Activated CD8-positive, alpha-beta memory T cell treated with anti-CD3 and anti-CD28 coated beads, Interleukin-2, amount 50 U/mL, for 24 hours (primary cell): ENCODE data around the gene KCNK4.
"Not testable (repeated sequence)": the region's sequence is repeated elsewhere in the genome, so short reads cannot be mapped to it uniquely, and the experiment has no call there.

Source experiments
- DNase-seq: peaks from one replicate; pipeline ENCODE4 v3.0.0-alpha.2; 2020; ENCODE audit errors: extremely low read depth

Gene KCNK4

GRCh38 chr11:64291262-64291751, at the start of gene KCNK4:
TSS of gene KCNK4 (plus strand) at chr11:64291302. CDS start at chr11:64293019, 1,717 bp downstream.
- DNase-seq: no peak

GRCh38 chr11:64241491-64242374, 49.4 kb upstream of the KCNK4 start:
- no peak for DNase-seq

DNA sequence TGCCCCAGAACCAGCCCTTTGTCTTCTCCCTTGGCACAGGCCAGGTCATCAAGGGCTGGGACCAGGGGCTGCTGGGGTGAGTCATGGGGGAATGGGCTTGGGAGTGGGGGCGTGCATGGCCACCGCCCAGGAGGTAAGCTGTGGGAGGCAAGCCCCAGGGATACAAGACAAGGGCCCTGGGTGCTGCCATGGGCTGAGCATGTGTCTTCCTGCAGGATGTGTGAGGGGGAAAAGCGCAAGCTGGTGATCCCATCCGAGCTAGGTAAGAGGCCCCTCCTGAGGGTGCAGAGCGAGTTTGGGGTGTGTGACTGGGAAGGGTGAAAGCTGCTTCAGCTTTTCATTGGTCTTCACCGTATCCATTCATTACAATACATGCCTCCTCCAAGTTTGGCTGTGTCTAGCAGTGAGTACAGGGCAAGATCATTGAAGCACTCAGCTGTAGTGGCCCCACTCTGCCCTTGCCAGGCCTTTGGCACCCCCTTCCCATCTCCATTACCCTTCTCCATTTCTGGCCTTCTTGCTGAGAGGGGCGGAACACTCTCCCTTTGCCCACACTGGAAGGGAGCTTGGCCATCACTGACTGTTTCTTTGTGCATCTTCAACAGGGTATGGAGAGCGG, 47.8 kb upstream of the KCNK4 start:
- DNase-seq: no peak

DNA sequence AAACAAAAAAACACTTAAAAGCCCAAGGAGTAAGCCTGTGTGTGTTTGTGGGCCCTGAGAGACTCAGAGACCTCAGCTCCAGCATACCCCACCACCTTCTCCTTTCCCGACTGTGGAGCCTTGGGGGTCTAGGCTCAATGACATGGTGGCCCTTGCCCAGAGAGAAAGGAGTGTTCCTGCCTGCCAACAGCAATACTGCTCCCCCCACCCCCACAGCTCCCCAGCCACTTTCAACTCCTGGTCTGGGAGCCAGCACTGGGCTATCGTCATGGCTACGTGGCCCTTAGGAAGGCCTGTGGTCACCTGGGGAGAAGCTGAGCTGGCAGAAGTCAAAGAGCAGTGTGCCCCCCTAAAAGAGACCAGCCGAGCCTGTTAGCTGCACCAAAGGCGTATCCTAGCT, 47.0 kb upstream of the KCNK4 start:
- DNase-seq: no peak

GRCh38 chr11:64244966-64245365, 46.1 kb upstream of the KCNK4 start:
- DNase-seq: no peak

DNA sequence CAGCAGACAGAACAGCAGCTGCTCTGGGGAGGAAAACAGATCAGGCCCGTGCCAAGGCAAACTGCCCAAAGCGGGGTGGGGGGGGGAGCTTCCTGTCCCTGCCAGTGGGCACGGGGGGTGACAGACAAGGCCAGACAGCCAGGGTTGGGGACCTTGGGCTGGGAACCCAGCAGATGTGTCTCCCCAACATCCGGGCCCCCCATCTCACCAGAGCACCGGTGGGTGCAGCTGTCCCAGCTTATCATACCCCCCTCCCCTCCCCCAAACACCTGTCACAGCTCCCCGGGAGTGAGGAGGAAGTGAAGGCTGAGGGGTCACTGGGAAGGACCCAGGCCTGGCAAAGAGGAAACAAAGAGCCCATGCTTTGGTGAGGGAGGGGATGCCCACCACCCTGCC, 45.7 kb upstream of the KCNK4 start:
- no peak for DNase-seq

DNA sequence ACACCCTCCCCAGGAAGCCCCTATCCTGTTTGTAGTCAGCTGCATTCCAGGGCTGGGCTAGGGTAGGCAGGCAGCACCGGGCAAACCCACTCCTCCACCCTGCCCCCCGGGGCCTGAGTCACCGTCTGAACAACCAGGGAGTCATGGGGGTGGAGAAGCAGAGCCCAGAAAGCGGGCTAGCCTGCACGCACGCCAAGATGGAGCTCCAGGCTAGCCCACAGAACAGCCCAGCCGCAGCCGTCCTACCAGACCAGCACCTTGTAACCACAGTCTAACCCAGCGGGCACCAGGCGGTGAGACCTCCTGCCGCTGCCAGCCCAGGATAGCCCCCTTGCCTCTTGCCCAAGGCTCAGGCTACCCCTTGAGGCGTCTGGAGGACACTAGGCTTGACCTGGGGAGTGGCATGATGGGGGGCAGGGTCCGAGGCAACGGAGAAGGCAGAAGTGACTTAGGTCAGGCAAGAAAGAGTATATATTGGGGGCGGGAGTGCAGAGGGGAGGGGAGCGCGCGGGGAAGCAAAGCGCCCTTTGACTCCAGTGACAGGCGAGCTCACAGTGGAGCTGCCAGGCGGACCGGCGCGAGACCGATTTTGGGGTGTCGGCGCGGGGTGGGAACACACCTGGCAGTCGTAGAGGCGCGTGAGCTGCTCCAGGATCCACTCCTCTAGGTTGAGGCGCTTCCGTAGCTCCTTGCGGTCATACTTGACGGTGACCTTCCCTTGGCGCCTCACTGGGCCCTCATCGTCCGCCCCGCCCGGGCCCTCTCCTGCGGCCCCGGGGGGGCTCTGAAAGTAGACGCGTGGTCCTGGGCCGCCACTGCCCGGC, 45.1 kb upstream of the KCNK4 start:
- no peak for DNase-seq

- DNase-seq: not testable (repeated sequence)
Observed at GRCh38 chr11:64246621-64246870, 44.6 kb upstream of the KCNK4 start.

- DNase-seq: no peak
Observed at GRCh38 chr11:64246871-64247728, 44.0 kb upstream of the KCNK4 start, which contains the start of gene PPP1R14B. TSS of gene PPP1R14B (minus strand) at chr11:64246943. CDS start at chr11:64246673, 270 bp downstream.

- no peak for DNase-seq
Observed at GRCh38 chr11:64247729-64248531, 43.2 kb upstream of the KCNK4 start.

- no peak for DNase-seq
Observed at GRCh38 chr11:64248578-64248977, 42.5 kb upstream of the KCNK4 start.

GRCh38 chr11:64249038-64249437, 42.1 kb upstream of the KCNK4 start:
- no peak for DNase-seq

- no peak for DNase-seq
Observed at GRCh38 chr11:64249563-64250414, 41.3 kb upstream of the KCNK4 start.

DNA sequence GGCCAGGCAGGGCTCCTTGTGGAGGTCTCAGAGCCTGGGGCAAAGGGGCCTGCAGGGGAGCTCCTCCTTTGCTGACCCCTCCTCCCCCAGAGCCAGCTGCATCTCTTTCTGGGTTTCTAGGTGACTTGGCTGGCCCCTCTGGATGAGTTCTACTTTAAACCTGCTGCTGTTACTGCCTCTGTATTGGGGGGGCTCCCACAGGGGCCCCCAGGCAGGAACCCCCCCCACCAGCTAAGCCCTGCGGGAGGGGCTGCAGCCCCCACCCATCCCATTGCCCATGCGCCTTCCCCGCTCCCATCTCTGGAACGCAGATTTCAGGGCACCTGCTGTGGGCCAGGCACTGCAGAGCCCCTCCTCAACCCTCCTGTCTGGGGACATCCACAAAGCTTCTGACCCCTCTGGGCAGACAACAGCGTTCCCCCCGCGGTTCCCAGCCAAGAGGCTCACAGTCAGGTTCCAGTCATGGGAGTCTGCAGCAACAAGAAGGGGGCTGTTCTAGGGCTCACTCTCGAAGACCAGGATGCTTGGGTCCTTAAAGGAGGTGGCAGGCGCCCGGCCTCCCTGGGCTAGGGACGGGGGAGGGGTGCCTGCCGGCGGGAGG, 40.6 kb upstream of the KCNK4 start:
- DNase-seq: no peak

DNA sequence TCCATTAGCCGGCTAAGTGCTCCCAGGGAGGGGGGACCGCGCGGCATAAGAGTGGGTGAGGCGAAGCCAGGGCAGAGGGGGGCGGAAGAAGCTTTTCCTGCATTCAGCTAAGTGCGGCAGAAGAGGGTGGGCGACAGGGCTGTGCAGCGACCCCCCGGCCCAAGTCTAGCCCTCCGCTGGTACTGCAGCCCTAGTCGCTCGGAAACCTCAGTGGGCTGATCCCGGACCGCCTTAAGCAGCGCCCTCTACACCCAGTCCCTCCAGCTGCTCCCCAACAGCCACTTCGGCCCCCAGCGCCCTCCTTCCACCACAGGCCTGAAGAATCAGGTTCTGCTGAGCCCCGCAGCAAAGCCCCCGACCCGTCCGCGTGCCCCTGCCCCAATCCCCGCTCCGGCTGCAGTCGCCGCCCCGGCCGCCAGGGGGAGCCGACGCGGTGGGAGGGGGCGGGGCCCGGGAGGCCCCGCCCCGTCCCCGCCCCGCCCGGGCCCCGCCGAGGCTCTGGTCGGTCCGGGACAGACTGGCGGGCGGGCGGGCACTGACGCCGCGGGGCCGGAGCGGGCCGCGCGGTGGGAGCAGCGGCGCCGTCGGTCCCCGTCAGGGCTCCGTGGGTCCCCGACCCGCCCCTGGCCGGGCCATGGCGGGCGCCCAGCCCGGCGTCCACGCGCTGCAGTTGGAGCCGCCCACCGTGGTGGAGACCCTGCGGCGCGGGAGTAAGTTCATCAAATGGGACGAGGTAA, 39.9 kb upstream of the KCNK4 start, which contains the start of gene PLCB3:
Gene PLCB3, plus strand, starts transcription at position 515 of the 737 bp plus-strand sequence. Its CDS starts 120 bp downstream, at position 635.
- DNase-seq: no peak

DNA sequence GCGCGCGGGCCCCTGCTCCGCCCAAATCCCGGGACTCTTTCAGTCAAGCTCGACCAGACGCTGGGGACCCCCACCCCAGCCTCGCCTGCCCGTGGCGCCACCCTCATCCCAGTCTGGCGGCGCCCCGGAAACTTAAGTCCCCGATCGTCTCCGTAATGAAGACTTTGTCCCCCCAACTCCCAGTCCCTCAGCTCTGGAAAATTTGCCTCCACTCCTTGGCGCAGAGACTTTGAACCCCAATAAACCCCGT, 39.4 kb upstream of the KCNK4 start:
- no peak for DNase-seq

DNA sequence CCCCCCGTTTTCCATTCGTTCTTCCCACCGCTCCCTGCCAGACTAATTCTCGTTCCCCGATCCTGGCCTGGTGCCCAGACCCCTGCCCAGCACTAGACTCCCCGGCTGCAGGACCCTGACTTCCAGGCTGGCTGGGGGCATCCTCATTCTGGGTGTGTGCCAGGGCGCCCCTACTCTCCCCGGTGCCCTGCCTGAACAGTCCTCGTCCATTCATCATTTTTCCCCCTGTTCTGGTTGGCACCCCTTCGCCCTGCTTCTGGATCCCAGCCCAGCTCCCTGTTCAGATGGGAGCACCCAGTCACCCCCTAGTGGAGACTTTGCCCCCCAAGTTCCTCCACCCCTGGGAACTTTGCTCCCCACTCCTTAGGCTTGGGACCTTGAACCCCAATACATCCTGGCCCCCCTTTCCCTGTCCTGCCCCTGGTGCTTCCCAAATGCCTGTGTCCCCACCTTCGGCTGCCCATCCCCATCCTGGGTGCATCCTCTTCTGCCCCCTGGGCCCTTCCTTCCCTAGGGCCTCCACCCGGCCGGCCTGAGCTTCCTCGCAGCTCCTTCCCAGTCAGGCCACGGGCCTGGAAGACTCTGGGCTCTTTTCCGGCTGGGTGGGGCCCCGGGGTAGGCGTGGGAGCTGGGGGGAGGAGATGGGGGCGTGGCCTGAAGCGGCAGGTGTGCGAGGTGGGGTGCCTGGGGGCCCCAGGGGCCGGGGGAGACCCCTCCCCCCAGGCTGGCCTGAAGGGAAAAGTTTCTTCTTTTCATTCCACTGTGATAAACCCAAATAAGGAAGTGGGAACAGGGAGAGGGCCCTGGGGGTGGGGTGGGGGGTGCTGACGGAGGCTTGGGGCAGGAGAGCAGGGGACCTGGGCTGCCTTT, 38.9 kb upstream of the KCNK4 start:
- DNase-seq: no peak

GRCh38 chr11:64253043-64253442, 38.1 kb upstream of the KCNK4 start:
- no peak for DNase-seq
